HepG2 (cell line): ENCODE data around the gene PIGL. TPM values are rescaled to one million over a fixed set of nuclear protein-coding genes. Genes with fewer than 3 reads are reported as not detected.

Experiments
- ATAC-seq: fragments of 200-7000 bp; cut with Tn5 transposase; 3 replicates; pipeline ENCODE4 v1.9.1; 2020; ENCODE audit warnings: mild to moderate bottlenecking, moderate library complexity
- BruUV-seq: library from RNA; stranded (reverse); fragments of 400-500 nt; replicated peaks from 2 replicates; lab custom pipeline; 2021; lab: Mats Ljungman, UMichigan
- CTCF ChIA-PET: fragments of 300-600 bp; formaldehyde crosslinking; extraction: SDS; loops from one replicate; lab custom pipeline; 2021; ENCODE audit warnings: low total read pairs, inconsistent platforms, low intra/inter-chr PET ratio; lab: Yijun Ruan, JAX
- POLR2A ChIA-PET: fragments of 350-600 bp; sonication (Branson Sonifier 250); formaldehyde crosslinking; loops from one replicate; lab custom pipeline; 2020; ENCODE audit warnings: antibody characterized with exemption, inconsistent platforms; lab: Yijun Ruan, JAX
- DNase-seq: peaks from one replicate; pipeline ENCODE4 v3.0.0-alpha.2; 2015; ENCODE audit warnings: low spot score
- FAIRE-seq: peaks from 3 replicates; lab custom pipeline; 2011; peaks lifted over from hg19 to GRCh38; lab: Jason Lieb, UNC
- H2AFZ ChIP-seq: one replicate; pipeline ENCODE4 v1.6.1; 2011; ENCODE audit warnings: low read length, inconsistent platforms
- H3K27ac ChIP-seq: fragments of 300-600 bp; 3 replicates; pipeline ENCODE4 v1.8.0; 2011; ENCODE audit warnings: mixed run types, mild to moderate bottlenecking, mixed read lengths, low read length, inconsistent platforms; ENCODE audit not compliant: insufficient read depth; ENCODE audit errors: extremely low read length
- H3K27me3 ChIP-seq, 2 experiments: fragments of 200-600 bp in 1 of 2; 2 replicates in 1 of 2; 3 replicates in 1 of 2; pipeline versions ENCODE4 v1.6.0 to v1.8.0; 2011; ENCODE audit warnings: low read length in 2 of 2, mild to moderate bottlenecking in 2 of 2, moderate library complexity in 2 of 2, inconsistent platforms in 1 of 2; ENCODE audit not compliant: insufficient read depth in 2 of 2, control insufficient read depth in 1 of 2
- H3K36me3 ChIP-seq, 2 experiments: fragments of 200-600 bp in 1 of 2; replicated peaks in 1 of 2; 2 replicates in 1 of 2; 3 replicates in 1 of 2; pipeline versions ENCODE4 v1.5.1 to v1.8.0; 2011; ENCODE audit warnings: low read length in 2 of 2, inconsistent platforms in 1 of 2; ENCODE audit not compliant: insufficient read depth in 2 of 2, control insufficient read depth in 1 of 2
- H3K4me1 ChIP-seq: 2 replicates; pipeline ENCODE4 v1.5.1; 2012; ENCODE audit warnings: low read length, inconsistent platforms; ENCODE audit not compliant: insufficient read depth
- H3K4me2 ChIP-seq: 2 replicates; pipeline ENCODE4 v1.6.0; 2011; ENCODE audit warnings: low read depth, low read length, inconsistent platforms
- H3K4me3 ChIP-seq, 3 experiments: fragments of 200-600 bp in 1 of 3; sonication (generic), shearing (Covaris generic) in 1 of 3; replicated peaks in 1 of 3; 2 replicates each; pipeline ENCODE4 v1.5.1; 2011 to 2016; ENCODE audit warnings: low read length in 3 of 3, inconsistent platforms in 2 of 3, low read depth in 2 of 3, mild to moderate bottlenecking in 2 of 3, control low read depth in 1 of 3, mixed read lengths in 1 of 3; ENCODE audit not compliant: insufficient read depth in 1 of 3
- H3K79me2 ChIP-seq: one replicate; pipeline ENCODE4 v1.6.1; 2011; ENCODE audit warnings: low read length, inconsistent platforms; ENCODE audit not compliant: insufficient read depth
- H3K9ac ChIP-seq: 2 replicates; pipeline ENCODE4 v1.6.0; 2011; ENCODE audit warnings: mild to moderate bottlenecking, low read depth, low read length, inconsistent platforms; ENCODE audit not compliant: insufficient read depth
- H3K9me3 ChIP-seq: 2 replicates; pipeline ENCODE4 v1.5.1; 2012; ENCODE audit warnings: mild to moderate bottlenecking, low read length
- H4K20me1 ChIP-seq: 2 replicates; pipeline ENCODE4 v1.6.0; 2011; ENCODE audit warnings: inconsistent platforms, mild to moderate bottlenecking, low read length, moderate library complexity; ENCODE audit not compliant: insufficient read depth
- ARNTL ChIP-seq: sonication (generic); formaldehyde crosslinking; IDR thresholded peaks from 2 replicates; pipeline ENCODE4 v1.4.0; 2020; ENCODE audit warnings: mild to moderate bottlenecking, missing genetic modification reagents
- CCDC6 ChIP-seq: sonication (generic); formaldehyde crosslinking; IDR thresholded peaks from 2 replicates; pipeline ENCODE4 v1.8.1; 2022; ENCODE audit warnings: mild to moderate bottlenecking, missing genetic modification reagents, moderate library complexity
- FOSL2 ChIP-seq: sonication (generic); formaldehyde crosslinking; IDR thresholded peaks from 2 replicates; pipeline ENCODE4 v1.4.0; 2020; ENCODE audit warnings: missing genetic modification reagents
- HMGXB4 ChIP-seq, 2 experiments: sonication (generic) in 1 of 2; formaldehyde crosslinking in 1 of 2; IDR thresholded peaks; 2 replicates each; pipeline versions ENCODE4 v1.4.0 to v1.6.1; 2018 to 2020; ENCODE audit warnings: missing genetic modification reagents in 2 of 2, borderline replicate concordance in 1 of 2, low read depth in 1 of 2, mild to moderate bottlenecking in 1 of 2, missing biosample characterization in 1 of 2
- NCOR1 ChIP-seq: fragments of 200-600 bp; sonication (generic); IDR thresholded peaks from 2 replicates; pipeline ENCODE4 v1.7.0; 2017; ENCODE audit warnings: antibody characterized with exemption, low read length, borderline replicate concordance
- POLR2A ChIP-seq, 2 experiments: IDR thresholded peaks; 2 replicates each; pipeline ENCODE4 v1.6.1; 2011; ENCODE audit warnings: low read depth in 2 of 2, low read length in 2 of 2, mild to moderate bottlenecking in 1 of 2, moderate library complexity in 1 of 2; ENCODE audit not compliant: insufficient read depth in 1 of 2
- SALL2 ChIP-seq: sonication (generic); formaldehyde crosslinking; IDR thresholded peaks from 2 replicates; pipeline ENCODE4 v1.8.1; 2023; ENCODE audit warnings: mild to moderate bottlenecking, missing genetic modification reagents, inconsistent platforms
- SMYD3 ChIP-seq: sonication (generic); formaldehyde crosslinking; IDR thresholded peaks from 2 replicates; pipeline ENCODE4 v1.8.1; 2023; ENCODE audit warnings: mild to moderate bottlenecking, missing genetic modification reagents
- SNAPC2 ChIP-seq: sonication (generic); formaldehyde crosslinking; IDR thresholded peaks from 2 replicates; pipeline ENCODE4 v1.8.1; 2022; ENCODE audit warnings: mild to moderate bottlenecking, missing genetic modification reagents
- XRCC5 ChIP-seq: fragments of 200-400 bp; formaldehyde crosslinking; optimal IDR thresholded peaks from 2 replicates; pipeline ENCODE3; 2017; ENCODE audit warnings: mild to moderate bottlenecking, low read length
- ZKSCAN5 ChIP-seq: sonication (generic); formaldehyde crosslinking; IDR thresholded peaks from 2 replicates; pipeline ENCODE4 v1.5.1; 2020; ENCODE audit warnings: mild to moderate bottlenecking, missing genetic modification reagents
- ZNF143 ChIP-seq: sonication (generic); formaldehyde crosslinking; IDR thresholded peaks from 2 replicates; pipeline ENCODE4 v1.4.0; 2020; ENCODE audit warnings: missing genetic modification reagents
- ZNF264 ChIP-seq: sonication (generic); formaldehyde crosslinking; IDR thresholded peaks from 2 replicates; pipeline ENCODE4 v1.4.0; 2020; ENCODE audit warnings: missing genetic modification reagents
- ZNF3 ChIP-seq: IDR thresholded peaks from 2 replicates; pipeline ENCODE4 v1.7.0; 2017; ENCODE audit warnings: inconsistent platforms
- ZNF30 ChIP-seq: sonication (generic); formaldehyde crosslinking; IDR thresholded peaks from 2 replicates; pipeline ENCODE4 v1.5.0; 2020; ENCODE audit warnings: mild to moderate bottlenecking, missing genetic modification reagents
- ZNF614 ChIP-seq: IDR thresholded peaks from 2 replicates; pipeline ENCODE4 v1.6.1; 2018; ENCODE audit warnings: missing biosample characterization, missing genetic modification reagents, inconsistent platforms, borderline replicate concordance
- WGBS: methylation state at CpG from one replicate; pipeline ENCODE4 v1.1.6; 2017; ENCODE audit warnings: low lambda C conversion rate; 5-methylcytosine and 5-hydroxymethylcytosine counted together
- in situ Hi-C: cut with HindIII; loops from 2 replicates; pipeline ENCODE4 v1.10.0; 2017; ENCODE audit warnings: low pct_unique_long_range_greater_than_20kb; ENCODE audit not compliant: extremely low pct_ligation_motif_present
- intact Hi-C: fragments of 100-400 bp; cut with micrococcal nuclease; formaldehyde crosslinking; loops from one replicate; pipeline ENCODE4 v1.10.0; 2022; ENCODE audit not compliant: unreplicated experiment
- polyA plus RNA-seq, 8 experiments: library from polyadenylated mRNA; depleted of rRNA in 3 of 8; stranded (reverse) in 7 of 8; unstranded in 1 of 8; fragments of >200 nt; fragmentation: Illumina TruSeq in 4 of 8; extraction: Trizol in 4 of 8; gene quantifications; 2 replicates each; pipeline versions ENCODE4 v1.2.1 to v1.2.3, GENCODE V29; 2011 to 2016; ENCODE audit warnings: low read depth in 4 of 8, missing spikeins in 1 of 8, mixed read lengths in 1 of 8; ENCODE audit not compliant: insufficient read depth in 1 of 8
- total RNA-seq, 5 experiments: library from RNA; depleted of rRNA; stranded (reverse); fragments of >200 nt; fragmentation: Illumina TruSeq; extraction: Trizol; gene quantifications; 2 replicates each; pipeline ENCODE4 v1.2.3, GENCODE V29; 2016; ENCODE audit warnings: low read depth in 1 of 5
- TF ChIP-seq, protein P1 (sequence below): sonication (generic); formaldehyde crosslinking; IDR thresholded peaks from 2 replicates; pipeline ENCODE4 v1.4.0; 2020; ENCODE audit warnings: missing genetic modification reagents
- TF ChIP-seq, protein P2 (sequence below): sonication (generic); formaldehyde crosslinking; IDR thresholded peaks from 2 replicates; pipeline ENCODE4 v1.4.0; 2020; ENCODE audit warnings: missing genetic modification reagents, mild to moderate bottlenecking, borderline replicate concordance
- TF ChIP-seq, protein P3 (sequence below): sonication (generic); formaldehyde crosslinking; IDR thresholded peaks from 2 replicates; pipeline ENCODE4 v1.5.1; 2020; ENCODE audit warnings: mild to moderate bottlenecking, missing genetic modification reagents, moderate library complexity

The PIGL gene
- total and polyA plus RNA-seq, 2 of the 13 experiments (the other 11 are each of a cell fraction or from before 2014, with no cell fraction given), result 28.5 to 63.8 TPM

GRCh38 chr17:16298140-16298662 is 81.2 kb downstream of the PIGL start:
- Histone ChIP-seq H3K36me3 (no peaks in the 10 kb centered on the region), H4K20me1 (no peaks in the 10 kb centered on the region), H3K27ac (peak overlapping the region; percentile 97), H3K4me3 (peak overlapping the region in 1 of 3 experiments; percentile 42; a peak in 3 of 6 replicates), H2AFZ (no peak overlapping the region), H3K4me1 (peaks cover 85% of the 10 kb centered on the region), H3K9me3 (no peaks in the 10 kb centered on the region), H3K27me3 (no peaks in the 10 kb centered on the region), H3K9ac (peak overlapping the region; percentile 82), H3K4me2 (peak overlapping the region; percentile 75), H3K79me2 (no peaks in the 10 kb centered on the region)
- FAIRE-seq (peak; percentile 74), DNase-seq (peak; percentile 90), ATAC-seq (peak; percentile 82)
- in situ Hi-C loops, result no loop called here
- intact Hi-C loops, result no loop called here
- POLR2A ChIA-PET, result interaction anchor here (0.9 to 6.1 kb wide), 23 partner anchors 10 to 238 kb away, joined by 3 to 258 read pairs (median 7); partner anchors contain the start of genes CENPV, NCOR1, PIGL and TRPV2
- BruUV-seq, result no TSS peak
- WGBS, result 0% methylated on average over 1 of the region's 1 CpG
- CTCF ChIA-PET, result no interaction called here
- 0 out of 2 replicates have a peak, but pooled peaks have one; percentile 42 for TF ChIP-seq SNAPC2 (CRISPR knock-in tag)
- peak; percentile 47; the same call in 1 of the 2 replicates for TF ChIP-seq ZNF143
- TF ChIP-seq ZNF264, result peak; percentile 53; the same call in 1 of the 2 replicates
- TF ChIP-seq ZNF30, result no peak
- TF ChIP-seq XRCC5, result peak; percentile 14
- TF ChIP-seq FOSL2 (CRISPR knock-in tag), result peak; percentile 22; the same call in 1 of the 2 replicates
- 0 out of 2 replicates have a peak, but pooled peaks have one; percentile 31 for TF ChIP-seq SALL2
- TF ChIP-seq NCOR1, result peak; percentile 97
- TF ChIP-seq ZNF614 (CRISPR knock-in tag), result peak; percentile 10; the same call in 1 of the 2 replicates
- TF ChIP-seq CCDC6, result no peak
- TF ChIP-seq, protein P1, sequence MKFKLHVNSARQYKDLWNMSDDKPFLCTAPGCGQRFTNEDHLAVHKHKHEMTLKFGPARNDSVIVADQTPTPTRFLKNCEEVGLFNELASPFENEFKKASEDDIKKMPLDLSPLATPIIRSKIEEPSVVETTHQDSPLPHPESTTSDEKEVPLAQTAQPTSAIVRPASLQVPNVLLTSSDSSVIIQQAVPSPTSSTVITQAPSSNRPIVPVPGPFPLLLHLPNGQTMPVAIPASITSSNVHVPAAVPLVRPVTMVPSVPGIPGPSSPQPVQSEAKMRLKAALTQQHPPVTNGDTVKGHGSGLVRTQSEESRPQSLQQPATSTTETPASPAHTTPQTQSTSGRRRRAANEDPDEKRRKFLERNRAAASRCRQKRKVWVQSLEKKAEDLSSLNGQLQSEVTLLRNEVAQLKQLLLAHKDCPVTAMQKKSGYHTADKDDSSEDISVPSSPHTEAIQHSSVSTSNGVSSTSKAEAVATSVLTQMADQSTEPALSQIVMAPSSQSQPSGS (CRISPR knock-in tag), result peak; percentile 34; the same call in 1 of the 2 replicates
- no peak for TF ChIP-seq ZNF3 (CRISPR knock-in tag)
- TF ChIP-seq ZKSCAN5, result peak; percentile 90
- peak in 1 of 2 experiments; percentile 16; a peak in 1 of 4 replicates for TF ChIP-seq POLR2A (IDR thresholded peaks at IDR 0.05; ENCODE audit: insufficient read depth in 1 of 2, low read depth in 2 of 2, low read length in 2 of 2)
- TF ChIP-seq, protein P2, sequence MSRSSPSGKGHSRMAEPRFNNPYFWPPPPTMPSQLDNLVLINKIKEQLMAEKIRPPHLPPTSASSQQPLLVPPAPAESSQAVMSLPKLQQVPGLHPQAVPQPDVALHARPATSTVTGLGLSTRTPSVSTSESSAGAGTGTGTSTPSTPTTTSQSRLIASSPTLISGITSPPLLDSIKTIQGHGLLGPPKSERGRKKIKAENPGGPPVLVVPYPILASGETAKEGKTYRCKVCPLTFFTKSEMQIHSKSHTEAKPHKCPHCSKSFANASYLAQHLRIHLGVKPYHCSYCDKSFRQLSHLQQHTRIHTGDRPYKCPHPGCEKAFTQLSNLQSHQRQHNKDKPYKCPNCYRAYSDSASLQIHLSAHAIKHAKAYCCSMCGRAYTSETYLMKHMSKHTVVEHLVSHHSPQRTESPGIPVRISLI (CRISPR knock-in tag), result 0 out of 2 replicates have a peak, but pooled peaks have one; percentile 18
- TF ChIP-seq SMYD3 (CRISPR knock-in tag), result peak; percentile 76; the same call in 1 of the 2 replicates
- TF ChIP-seq HMGXB4 (CRISPR knock-in tag; IDR thresholded peaks at IDR 0.05; ENCODE audit: borderline replicate concordance in 1 of 2, low read depth in 1 of 2), result no peak
- peak; percentile 37; the same call in 1 of the 2 replicates for TF ChIP-seq ARNTL (CRISPR knock-in tag)
- TF ChIP-seq, protein P3, sequence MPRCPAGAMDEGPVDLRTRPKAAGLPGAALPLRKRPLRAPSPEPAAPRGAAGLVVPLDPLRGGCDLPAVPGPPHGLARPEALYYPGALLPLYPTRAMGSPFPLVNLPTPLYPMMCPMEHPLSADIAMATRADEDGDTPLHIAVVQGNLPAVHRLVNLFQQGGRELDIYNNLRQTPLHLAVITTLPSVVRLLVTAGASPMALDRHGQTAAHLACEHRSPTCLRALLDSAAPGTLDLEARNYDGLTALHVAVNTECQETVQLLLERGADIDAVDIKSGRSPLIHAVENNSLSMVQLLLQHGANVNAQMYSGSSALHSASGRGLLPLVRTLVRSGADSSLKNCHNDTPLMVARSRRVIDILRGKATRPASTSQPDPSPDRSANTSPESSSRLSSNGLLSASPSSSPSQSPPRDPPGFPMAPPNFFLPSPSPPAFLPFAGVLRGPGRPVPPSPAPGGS, result no peak
